ENCODE data around the gene RREB1.

The RREB1 gene

DNA sequence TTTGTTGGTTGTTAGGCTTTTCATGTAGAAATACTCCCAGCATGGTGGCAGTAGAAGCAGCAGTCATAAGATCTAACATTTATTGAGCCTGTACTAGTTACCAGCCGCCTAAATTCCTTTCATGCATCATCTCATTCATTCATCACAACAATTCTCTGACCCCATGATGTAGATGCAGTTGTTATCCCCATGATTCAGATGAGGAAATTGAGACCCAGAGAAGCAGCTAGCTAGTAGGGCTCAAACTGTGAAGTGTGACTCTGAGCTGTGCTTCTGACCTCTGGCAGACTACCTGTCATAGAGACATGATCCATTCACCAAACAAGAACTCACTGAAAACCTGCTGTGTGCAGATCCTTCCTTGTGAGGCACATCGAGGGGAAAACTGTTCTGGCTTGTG lies 16.9 kb downstream of the RREB1 start:
- no peak overlapping the region for H3K4me3 ChIP-seq (ENCODE audit: low read length)
- TF ChIP-seq, protein P1, sequence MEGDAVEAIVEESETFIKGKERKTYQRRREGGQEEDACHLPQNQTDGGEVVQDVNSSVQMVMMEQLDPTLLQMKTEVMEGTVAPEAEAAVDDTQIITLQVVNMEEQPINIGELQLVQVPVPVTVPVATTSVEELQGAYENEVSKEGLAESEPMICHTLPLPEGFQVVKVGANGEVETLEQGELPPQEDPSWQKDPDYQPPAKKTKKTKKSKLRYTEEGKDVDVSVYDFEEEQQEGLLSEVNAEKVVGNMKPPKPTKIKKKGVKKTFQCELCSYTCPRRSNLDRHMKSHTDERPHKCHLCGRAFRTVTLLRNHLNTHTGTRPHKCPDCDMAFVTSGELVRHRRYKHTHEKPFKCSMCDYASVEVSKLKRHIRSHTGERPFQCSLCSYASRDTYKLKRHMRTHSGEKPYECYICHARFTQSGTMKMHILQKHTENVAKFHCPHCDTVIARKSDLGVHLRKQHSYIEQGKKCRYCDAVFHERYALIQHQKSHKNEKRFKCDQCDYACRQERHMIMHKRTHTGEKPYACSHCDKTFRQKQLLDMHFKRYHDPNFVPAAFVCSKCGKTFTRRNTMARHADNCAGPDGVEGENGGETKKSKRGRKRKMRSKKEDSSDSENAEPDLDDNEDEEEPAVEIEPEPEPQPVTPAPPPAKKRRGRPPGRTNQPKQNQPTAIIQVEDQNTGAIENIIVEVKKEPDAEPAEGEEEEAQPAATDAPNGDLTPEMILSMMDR (conservative IDR thresholded peaks at IDR 0.05; ENCODE audit: low read length): no peak
- no peak for DNase-seq (ENCODE audit: low read depth)

DNA sequence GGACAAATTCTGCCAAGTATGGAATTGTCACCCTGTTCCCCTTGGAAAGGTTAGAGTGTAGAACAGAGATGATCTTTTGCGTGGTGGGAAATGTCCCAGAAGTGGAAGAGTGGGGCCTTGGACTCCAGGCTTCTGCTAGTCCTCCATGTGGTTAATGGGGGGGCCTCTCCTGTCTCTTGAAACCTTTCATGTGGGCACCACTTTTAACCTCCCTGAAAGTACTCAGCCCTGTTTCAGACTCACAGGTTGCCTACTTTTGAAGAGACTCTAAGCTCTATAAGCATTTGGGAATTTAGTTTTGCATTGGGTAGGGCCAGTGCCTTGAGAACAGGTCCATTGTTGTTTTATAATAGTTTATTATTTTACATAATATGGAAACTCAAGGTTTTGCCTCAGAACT lies 17.5 kb downstream of the RREB1 start:
- no peak overlapping the region for H3K4me3 ChIP-seq (ENCODE audit: low read length)
- TF ChIP-seq, protein P1 (conservative IDR thresholded peaks at IDR 0.05; ENCODE audit: low read length): no peak
- no peak for DNase-seq (ENCODE audit: low read depth)

DNA sequence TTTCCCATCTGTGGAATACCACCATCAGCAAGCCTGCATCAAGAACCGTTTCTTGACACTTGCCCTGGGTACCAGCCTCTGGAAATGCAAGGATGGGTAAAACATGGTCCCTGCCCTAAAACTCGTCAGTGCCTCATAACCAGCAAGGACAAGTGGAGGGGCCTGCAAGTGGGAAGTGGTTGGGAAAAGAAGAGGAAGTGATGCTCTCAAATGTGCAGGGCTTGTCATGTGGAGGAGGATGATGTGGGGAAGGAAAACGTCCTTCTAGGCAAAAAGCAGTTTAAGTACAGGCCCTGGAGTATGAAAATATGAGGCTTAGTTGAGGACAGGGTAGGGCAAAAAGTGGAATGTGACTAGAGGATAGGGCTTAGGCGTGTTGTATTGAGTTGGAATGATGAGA lies 19.0 kb downstream of the RREB1 start:
- no peak overlapping the region for H3K4me3 ChIP-seq (ENCODE audit: low read length)
- no peak for DNase-seq (ENCODE audit: low read depth)
- TF ChIP-seq, protein P1 (conservative IDR thresholded peaks at IDR 0.05; ENCODE audit: low read length): no peak

DNA sequence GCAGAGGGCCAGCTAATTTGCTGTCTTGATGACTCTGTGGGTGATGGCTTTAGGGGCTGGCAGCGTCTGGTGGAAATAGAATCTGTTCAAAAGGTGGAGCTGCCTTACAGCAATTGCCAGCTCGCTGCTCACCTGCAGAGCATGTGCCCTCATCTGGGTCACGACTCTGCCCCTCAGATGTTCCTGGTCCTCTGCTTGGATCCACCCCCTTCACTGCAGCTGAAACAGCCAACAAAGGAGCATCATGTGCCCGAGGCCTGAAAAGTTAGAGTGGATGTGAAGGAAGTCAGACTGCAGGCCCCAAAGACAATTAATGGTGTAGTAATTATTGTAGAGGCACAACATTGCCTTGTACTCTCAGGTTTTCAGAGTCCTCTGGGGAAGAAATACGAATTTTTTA lies 19.9 kb downstream of the RREB1 start:
- no peak overlapping the region for H3K4me3 ChIP-seq (ENCODE audit: low read length)
- DNase-seq (ENCODE audit: low read depth): no peak
- TF ChIP-seq, protein P1 (conservative IDR thresholded peaks at IDR 0.05; ENCODE audit: low read length): no peak

DNA sequence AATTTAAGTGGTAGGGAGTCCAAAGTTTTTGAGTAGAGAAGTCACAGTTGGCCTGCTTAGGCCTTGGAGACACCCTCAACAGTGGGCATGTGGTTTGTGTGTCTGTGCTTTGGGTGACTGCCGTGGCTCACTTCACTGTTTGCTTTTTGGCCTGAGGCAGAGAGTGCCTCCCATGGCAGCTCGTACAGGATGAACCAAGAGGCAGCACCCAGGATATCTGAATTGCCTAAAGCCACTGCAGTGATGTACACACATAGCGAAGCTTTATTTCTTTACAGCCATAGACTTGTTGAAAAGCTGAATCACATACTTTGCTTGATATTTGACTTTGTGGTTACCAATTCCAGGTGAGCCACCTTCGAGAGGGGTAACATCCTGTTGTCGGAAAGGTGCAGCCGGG lies 21.6 kb downstream of the RREB1 start:
- DNase-seq (ENCODE audit: low read depth): no peak
- TF ChIP-seq, protein P1 (conservative IDR thresholded peaks at IDR 0.05; ENCODE audit: low read length): no peak
- H3K4me3 ChIP-seq (ENCODE audit: low read length): no peak overlapping the region

DNA sequence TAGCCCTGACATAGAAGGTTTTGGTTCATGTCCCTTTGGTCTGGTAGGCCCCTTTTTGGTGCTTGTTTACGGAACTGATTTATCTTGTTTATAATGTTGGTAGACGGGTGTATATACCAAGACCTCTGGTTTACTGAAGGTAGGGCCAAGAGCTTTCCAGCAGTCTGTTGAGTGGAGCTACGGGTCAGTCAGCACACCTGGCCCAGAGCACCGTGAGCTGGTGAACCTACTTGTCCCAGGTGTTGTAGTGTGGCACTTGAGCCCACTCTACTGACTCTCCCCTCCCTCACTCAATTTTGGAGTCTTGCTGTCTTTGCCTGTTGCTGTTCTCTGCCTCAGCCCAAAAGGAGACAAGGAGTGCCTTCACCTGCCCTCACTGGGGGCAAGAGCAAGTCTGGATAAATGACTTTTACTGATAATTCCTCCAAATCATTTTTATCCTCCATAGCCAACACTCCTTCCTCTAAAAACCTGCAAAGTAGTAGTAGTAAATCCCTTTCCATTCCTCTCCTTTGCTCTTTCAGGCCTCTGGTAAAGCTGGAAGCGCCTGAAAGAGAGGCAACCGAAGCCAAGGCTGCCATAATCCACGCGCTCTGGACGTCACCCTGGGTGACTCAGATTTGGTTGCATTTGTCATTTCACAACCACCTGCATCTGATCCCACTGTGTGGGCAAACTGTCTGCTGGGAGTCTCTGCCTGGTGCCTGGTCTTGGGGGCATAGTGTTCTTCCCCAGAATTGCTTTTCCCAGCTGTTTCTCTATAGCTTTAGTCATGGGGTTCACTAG lies 22.2 kb downstream of the RREB1 start:
- peak; percentile 70 for DNase-seq (ENCODE audit: low read depth)
- TF ChIP-seq, protein P1 (conservative IDR thresholded peaks at IDR 0.05; ENCODE audit: low read length): no peak
- no peak overlapping the region for H3K4me3 ChIP-seq (ENCODE audit: low read length)

DNA sequence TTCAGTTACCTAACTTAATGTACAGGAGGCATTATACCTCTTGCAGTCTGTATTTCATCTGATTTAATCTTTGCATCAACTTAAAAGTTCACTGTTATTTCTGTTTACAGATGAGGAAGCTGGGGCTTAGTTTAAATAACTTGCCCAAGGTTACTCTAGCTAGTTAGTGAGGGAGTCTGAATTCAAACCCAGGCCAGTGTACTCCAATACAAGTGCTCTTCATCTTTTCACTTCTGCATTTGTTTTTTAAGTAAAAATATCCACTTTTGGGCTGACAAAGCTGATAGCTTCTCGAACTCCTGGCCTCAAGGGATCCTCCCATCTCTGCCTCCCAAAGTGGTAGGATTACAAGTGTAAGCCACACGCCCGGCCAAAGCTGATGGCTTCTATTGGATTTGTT lies 23.6 kb downstream of the RREB1 start:
- no peak overlapping the region for H3K4me3 ChIP-seq (ENCODE audit: low read length)
- no peak for DNase-seq (ENCODE audit: low read depth)
- TF ChIP-seq, protein P1 (conservative IDR thresholded peaks at IDR 0.05; ENCODE audit: low read length): no peak

All from AG10803 (cell line).